ENCODE results near the gene CDH4. TPM values are rescaled to one million over a fixed set of nuclear protein-coding genes. Genes with fewer than 3 reads are reported as not detected.

The CDH4 gene
- total RNA-seq, 4 donors from 2014 or later, result not detected

DNA sequence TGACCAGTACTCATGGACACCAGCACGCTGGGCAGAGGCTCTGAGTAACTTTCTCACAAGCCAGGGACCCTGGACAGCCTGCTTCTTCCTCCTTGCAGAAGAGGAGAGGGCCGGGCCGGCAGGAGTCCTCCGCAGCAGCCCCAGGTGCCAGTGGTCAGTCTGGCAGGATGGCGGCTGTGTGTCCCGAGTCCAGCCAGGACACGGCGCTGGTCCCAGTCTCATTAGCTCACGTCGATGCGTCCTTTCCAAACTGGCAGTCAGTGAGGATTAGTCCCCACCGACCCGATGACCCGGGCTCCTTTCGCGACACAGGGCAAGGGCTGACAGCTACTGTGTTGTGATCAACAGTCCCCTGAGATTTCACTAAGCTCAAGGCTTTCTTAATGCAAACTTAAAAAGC, 546.6 kb downstream of the CDH4 start:
- no peak for TF ChIP-seq POLR2A (IDR thresholded peaks at IDR 0.05)
- TF ChIP-seq POLR2AphosphoS5 (IDR thresholded peaks at IDR 0.05), result no peak
- TF ChIP-seq EP300 (IDR thresholded peaks at IDR 0.05; ENCODE audit: low read depth), result no peak
- TF ChIP-seq, protein P1, sequence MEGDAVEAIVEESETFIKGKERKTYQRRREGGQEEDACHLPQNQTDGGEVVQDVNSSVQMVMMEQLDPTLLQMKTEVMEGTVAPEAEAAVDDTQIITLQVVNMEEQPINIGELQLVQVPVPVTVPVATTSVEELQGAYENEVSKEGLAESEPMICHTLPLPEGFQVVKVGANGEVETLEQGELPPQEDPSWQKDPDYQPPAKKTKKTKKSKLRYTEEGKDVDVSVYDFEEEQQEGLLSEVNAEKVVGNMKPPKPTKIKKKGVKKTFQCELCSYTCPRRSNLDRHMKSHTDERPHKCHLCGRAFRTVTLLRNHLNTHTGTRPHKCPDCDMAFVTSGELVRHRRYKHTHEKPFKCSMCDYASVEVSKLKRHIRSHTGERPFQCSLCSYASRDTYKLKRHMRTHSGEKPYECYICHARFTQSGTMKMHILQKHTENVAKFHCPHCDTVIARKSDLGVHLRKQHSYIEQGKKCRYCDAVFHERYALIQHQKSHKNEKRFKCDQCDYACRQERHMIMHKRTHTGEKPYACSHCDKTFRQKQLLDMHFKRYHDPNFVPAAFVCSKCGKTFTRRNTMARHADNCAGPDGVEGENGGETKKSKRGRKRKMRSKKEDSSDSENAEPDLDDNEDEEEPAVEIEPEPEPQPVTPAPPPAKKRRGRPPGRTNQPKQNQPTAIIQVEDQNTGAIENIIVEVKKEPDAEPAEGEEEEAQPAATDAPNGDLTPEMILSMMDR (IDR thresholded peaks at IDR 0.05), result no peak
- in situ Hi-C loops (cut with MboI; ENCODE audit: low pct_ligation_motif_present in 1 of 4, low pct_unique_long_range_greater_than_20kb in 1 of 4, low sequenced_read_pairs in 3 of 4) (no loop called here), intact Hi-C loops (cut with DNase I; ENCODE audit: low total_unique reads) (no loop called here)
- Histone ChIP-seq H3K4me1 (no peaks in the 10 kb centered on the region), H3K27ac (no peak overlapping the region), H3K36me3 (no peaks in the 10 kb centered on the region), H3K27me3 (peaks cover 18% of the 10 kb centered on the region), H3K9me3 (no peaks in the 10 kb centered on the region), H3K4me3 (no peak overlapping the region)
- 93% methylated on average over 16 of the region's 16 CpGs; no CpG with 5 or more reads in 1 of the 2 donors for WGBS, 2 donors (ENCODE audit: low coverage in 1 of 2)
- no peak for DNase-seq

GRCh38 chr20:61799394-61799923, 547.4 kb downstream of the CDH4 start:
- H3K9me3 ChIP-seq, result no peaks in the 10 kb centered on the region
- H3K27me3 ChIP-seq, result peaks cover 18% of the 10 kb centered on the region
- H3K36me3 ChIP-seq, result no peaks in the 10 kb centered on the region
- in situ Hi-C loops (cut with MboI; ENCODE audit: low pct_ligation_motif_present in 1 of 4, low pct_unique_long_range_greater_than_20kb in 1 of 4, low sequenced_read_pairs in 3 of 4) (no loop called here), intact Hi-C loops (cut with DNase I; ENCODE audit: low total_unique reads) (no loop called here)
- H3K4me3 ChIP-seq, result no peak overlapping the region
- TF ChIP-seq EP300 (IDR thresholded peaks at IDR 0.05; ENCODE audit: low read depth) (no peak), POLR2A (IDR thresholded peaks at IDR 0.05) (no peak), POLR2AphosphoS5 (IDR thresholded peaks at IDR 0.05) (no peak)
- TF ChIP-seq, protein P1 (IDR thresholded peaks at IDR 0.05), result no peak
- H3K4me1 ChIP-seq, result no peaks in the 10 kb centered on the region
- no peak for DNase-seq
- no peak overlapping the region for H3K27ac ChIP-seq
- WGBS, 2 donors (ENCODE audit: low coverage in 1 of 2), result 75% methylated on average over 14 of the region's 14 CpGs; no CpG with 5 or more reads in 1 of the 2 donors

GRCh38 chr20:61799928-61800327, 547.9 kb downstream of the CDH4 start:
- no peak overlapping the region for H3K27ac ChIP-seq
- no peaks in the 10 kb centered on the region for H3K9me3 ChIP-seq
- in situ Hi-C loops (cut with MboI; ENCODE audit: low pct_ligation_motif_present in 1 of 4, low pct_unique_long_range_greater_than_20kb in 1 of 4, low sequenced_read_pairs in 3 of 4), result no loop called here
- TF ChIP-seq POLR2A (IDR thresholded peaks at IDR 0.05) (no peak), EP300 (IDR thresholded peaks at IDR 0.05; ENCODE audit: low read depth) (no peak), POLR2AphosphoS5 (IDR thresholded peaks at IDR 0.05) (no peak)
- TF ChIP-seq, protein P1 (IDR thresholded peaks at IDR 0.05), result no peak
- WGBS, 2 donors (ENCODE audit: low coverage in 1 of 2), result 80% methylated on average over 21 of the region's 21 CpGs; no CpG with 5 or more reads in 1 of the 2 donors
- peaks cover 18% of the 10 kb centered on the region for H3K27me3 ChIP-seq
- intact Hi-C loops (cut with DNase I; ENCODE audit: low total_unique reads), result no loop called here
- no peaks in the 10 kb centered on the region for H3K4me1 ChIP-seq
- H3K4me3 ChIP-seq, result no peak overlapping the region
- DNase-seq, result no peak
- no peaks in the 10 kb centered on the region for H3K36me3 ChIP-seq

DNA sequence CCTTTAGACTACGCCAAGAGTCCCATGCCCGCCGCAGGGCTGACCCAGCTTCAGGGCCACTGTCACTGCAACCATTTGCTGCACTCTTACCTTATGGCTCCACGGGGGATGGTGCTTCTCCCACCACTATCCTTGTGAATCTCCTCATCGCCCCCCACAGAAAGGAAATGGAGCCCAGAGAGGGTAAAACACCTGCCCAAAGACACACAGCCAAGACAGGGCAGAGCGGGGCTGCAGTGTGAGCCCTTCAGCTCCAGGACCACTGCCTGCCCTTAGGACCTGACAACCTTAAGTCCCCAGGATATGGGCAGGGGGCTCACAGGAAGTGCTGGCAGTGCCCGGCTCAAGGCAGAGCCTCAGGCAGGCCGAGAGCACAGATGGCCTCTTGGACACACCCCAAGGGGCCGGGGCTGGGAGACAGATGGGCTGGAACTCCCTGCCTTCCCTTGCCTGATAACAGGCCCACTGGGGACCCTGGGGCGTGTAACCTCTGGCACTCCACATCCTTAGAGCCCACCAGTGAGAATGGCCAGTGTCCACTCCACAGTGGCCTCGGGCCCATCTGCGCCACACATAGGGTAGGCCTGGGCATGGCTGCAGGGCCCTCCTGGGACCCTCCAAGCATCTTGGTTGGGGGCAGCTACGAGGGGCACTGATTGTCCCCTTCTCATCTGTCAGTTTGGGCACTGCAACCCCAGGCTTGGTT, 548.5 kb downstream of the CDH4 start:
- DNase-seq, result no peak
- Histone ChIP-seq H3K4me3 (no peak overlapping the region), H3K4me1 (no peaks in the 10 kb centered on the region), H3K27ac (no peak overlapping the region), H3K9me3 (no peaks in the 10 kb centered on the region), H3K36me3 (no peaks in the 10 kb centered on the region), H3K27me3 (peaks cover 18% of the 10 kb centered on the region)
- in situ Hi-C loops (cut with MboI; ENCODE audit: low pct_ligation_motif_present in 1 of 4, low pct_unique_long_range_greater_than_20kb in 1 of 4, low sequenced_read_pairs in 3 of 4) (no loop called here), intact Hi-C loops (cut with DNase I; ENCODE audit: low total_unique reads) (loop anchor here (1.0 kb wide), 1 partner anchor 19 kb away; no protein-coding TSS in a partner anchor)
- TF ChIP-seq EP300 (IDR thresholded peaks at IDR 0.05; ENCODE audit: low read depth), result no peak
- TF ChIP-seq, protein P1 (IDR thresholded peaks at IDR 0.05), result no peak
- TF ChIP-seq POLR2AphosphoS5 (IDR thresholded peaks at IDR 0.05), result no peak
- TF ChIP-seq POLR2A (IDR thresholded peaks at IDR 0.05), result no peak
- WGBS, 2 donors (ENCODE audit: low coverage in 1 of 2), result 84% methylated on average over 9 of the region's 13 CpGs; no CpG with 5 or more reads in 1 of the 2 donors
